GF-D8 (cell line): ENCODE measurements around the gene ATP6V1G2.

Experiments
- DNase-seq: peaks from one replicate; lab custom pipeline; 2025; lab: John Stamatoyannopoulos, UW

The ATP6V1G2 gene

DNA sequence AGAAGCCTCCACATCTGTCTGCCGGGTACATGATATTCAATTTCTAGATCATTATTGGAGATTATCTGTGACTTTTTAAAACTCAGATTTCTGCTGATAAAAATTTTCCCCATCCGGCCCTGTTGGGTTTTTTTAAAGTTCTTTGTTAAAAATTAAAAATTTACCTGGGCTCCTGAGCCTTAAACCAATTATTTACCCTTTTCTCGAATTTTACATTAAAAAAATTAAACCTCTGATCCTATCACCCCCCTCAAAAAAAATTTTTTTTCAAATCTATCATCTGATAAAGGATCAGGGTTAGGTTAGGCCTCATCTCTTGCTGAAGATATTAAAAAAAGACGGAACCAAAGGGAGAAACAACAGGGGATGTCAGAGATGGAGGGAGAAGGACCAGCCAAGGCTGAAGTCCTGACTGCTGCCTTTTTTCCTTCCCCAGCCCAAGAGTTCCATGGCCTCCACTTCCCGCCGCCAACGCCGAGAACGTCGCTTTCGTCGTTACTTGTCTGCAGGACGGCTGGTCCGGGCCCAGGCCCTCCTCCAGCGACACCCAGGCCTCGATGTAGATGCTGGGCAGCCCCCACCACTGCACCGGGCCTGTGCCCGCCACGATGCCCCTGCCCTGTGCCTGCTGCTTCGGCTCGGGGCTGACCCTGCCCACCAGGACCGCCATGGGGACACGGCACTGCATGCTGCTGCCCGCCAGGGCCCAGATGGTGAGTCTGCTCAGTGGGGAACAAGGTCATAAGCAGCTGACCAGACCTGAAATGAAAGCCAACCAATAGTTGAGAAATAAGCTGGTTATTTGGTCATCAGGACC, 1.5 kb upstream of the ATP6V1G2 start:
- DNase-seq = no peak

DNA sequence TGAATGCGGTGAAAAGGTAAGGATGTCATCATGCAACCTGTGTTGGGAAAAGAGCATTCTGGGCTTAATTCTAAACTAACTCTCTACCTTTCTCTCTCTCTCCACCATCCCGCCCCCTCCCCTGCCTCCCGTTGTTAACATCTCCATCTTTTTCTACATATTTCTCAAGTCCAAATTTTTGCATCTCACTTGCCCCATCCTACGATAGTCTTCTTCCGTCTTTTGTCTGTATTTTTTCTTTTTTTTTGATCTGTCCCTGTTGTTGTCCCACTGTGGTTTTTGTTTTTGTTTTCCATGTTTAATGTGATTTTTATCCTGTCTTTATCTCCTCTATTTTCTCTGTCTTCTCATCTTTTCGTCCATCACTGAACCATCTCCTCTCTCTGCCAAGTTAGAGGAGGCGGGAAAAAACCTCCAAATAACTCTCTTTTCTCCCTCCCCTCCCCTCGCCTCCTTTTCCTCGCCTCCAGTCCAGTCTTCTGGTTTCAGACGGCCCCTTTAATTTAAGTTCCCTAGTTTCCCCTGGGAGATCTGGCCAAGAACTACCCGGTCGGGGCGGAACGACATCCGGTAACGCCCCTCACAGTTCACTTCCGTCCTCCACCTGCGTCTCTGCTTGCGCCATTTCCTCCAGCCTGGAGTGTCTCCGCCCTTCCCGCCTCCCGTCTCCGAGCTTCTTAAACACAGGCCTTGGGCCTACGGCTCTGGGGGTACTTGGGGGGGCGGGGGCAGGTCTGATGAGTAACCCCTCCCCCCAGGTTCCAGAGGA, 734 bp upstream of the ATP6V1G2 start, which contains the start of gene NFKBIL1:
Gene NFKBIL1 (plus strand): TSS at position 651 of the 769 bp plus-strand sequence. CDS start 87 bp downstream, at position 738.
- peak; percentile 97 for DNase-seq

DNA sequence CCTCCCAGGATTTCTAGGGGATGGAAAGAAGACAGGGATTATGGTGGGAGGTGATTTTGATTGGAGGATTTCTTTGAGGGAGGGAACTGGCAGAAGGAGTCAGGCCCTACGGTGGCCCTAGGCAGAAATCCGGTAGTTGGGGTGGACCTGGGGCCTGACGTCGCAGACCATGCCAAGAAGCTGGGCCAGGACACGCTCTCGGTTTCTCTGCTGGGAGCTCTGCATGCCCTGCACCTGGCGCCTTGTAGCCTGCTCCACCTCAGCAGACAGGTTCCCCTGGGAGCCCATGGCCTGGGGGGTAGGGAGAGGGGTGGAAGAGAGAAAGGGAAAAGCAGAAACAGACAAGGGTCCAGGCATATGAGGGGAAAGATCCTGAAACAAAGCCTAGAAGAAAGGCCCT, 1.1 kb downstream of the ATP6V1G2 start:
- DNase-seq = no peak

DNA sequence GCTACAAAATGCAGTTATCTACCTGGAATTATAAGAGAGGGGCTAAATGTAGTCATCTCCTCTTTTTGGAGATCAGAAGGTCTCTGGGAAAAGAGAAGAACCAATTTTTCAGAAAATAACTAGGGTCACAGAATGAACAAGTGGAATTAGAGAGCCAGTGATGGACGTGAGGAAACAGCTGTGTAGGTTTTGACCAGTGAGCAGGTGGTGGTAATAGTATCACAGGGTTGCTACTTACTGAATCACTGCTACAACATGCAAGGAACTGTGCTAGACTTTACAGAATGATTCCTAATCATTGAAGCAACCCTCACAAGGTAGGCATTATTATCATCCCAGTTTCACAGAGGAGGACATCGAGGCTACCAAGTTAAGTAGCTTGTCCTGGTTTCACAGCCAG, 1.7 kb downstream of the ATP6V1G2 start:
- DNase-seq = no peak

DNA sequence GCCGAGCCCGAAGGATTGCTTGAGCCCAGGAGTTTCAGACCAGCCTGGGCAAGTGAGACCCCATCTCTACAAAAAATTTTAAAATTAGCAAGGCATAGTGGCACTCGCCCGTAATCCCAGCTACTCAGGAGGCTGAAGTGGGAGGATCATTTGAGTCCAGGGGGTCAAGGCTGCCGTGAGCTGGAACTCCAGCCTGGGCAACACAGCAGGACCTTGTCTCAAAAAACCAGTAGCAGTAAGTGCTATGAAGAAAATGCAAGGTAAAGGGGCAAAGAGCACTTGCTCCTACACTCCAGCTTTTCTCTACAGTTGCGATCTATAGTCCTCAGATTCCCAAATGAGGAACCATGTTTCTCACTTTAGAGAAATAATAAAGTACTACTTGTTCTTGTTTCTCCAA, 2.8 kb downstream of the ATP6V1G2 start:
- no peak for DNase-seq

DNA sequence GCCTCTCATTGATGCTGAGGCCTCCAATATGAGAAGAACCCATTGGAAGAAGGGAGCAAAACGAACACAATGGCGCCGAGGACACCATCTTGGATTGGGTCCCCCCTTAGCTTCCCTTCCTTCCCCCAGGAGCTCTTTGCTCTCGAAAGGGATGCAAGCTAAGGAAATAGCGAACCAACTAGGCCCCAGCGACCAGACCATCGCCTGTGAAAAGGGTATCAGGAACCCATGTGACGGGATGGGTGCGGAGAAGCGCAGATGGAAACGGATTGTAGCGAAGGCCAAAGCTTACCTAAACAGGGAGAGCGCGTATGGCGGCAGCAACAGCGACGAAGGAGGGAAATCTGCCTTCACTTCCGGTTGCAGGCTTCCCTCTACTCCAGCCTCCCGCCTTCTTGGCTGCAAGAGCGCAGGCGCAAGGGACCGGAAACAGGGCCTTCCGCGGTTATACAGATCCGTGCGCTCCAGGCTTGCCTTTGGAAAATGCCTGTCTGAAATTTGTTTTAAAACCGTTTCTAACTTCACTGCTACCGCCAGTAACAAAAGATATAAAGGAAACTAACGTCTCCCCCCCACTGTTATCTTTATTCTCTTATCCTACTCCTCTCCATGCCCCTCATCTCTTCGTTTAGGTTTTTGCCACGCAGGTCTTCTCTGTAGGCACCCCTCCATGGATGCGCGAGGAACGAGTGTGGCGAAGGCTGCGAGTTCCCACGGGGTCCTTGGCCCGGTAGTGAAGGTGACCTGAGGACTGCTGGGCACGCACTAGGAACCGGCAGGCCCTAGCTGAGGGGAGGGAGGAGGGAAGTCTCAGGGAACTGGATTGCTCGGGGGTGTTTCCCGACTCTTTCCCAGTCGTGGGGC, 4.5 kb downstream of the ATP6V1G2 start, which contains the start of gene DDX39B:
Gene DDX39B (minus strand): TSS at position 346 of the 864 bp plus-strand sequence. CDS start 1,471 bp downstream, outside the sequence.
- DNase-seq = peak; percentile 91

DNA sequence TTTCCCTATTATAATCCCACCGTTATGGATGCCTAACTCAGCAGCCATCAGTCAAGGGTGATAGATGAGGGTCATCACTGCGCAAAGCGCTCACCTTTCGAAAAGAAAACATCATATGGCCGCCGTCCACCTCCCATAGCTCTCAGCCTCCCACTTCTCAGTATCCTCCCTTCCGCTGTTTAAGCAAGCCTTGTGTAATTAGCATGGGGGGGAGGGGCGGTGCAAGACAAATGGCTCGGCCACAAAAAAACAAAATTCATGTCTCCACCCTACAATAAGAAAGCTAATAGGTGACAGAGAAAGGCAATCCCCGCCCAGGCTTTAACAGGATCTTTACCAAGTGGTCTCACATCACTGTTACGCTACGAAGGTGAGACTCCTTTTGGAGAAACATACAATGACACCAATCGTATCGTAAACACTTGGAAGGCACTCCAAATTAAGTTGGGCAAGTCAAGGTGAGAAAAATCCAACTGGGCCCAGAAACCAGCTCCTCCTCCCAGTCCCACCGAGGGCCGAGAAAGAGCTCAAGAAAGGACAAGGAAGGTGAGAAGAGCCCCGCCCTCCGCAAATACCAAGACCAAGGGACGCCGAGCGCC, 5.2 kb downstream of the ATP6V1G2 start:
- DNase-seq = peak; percentile 30

DNA sequence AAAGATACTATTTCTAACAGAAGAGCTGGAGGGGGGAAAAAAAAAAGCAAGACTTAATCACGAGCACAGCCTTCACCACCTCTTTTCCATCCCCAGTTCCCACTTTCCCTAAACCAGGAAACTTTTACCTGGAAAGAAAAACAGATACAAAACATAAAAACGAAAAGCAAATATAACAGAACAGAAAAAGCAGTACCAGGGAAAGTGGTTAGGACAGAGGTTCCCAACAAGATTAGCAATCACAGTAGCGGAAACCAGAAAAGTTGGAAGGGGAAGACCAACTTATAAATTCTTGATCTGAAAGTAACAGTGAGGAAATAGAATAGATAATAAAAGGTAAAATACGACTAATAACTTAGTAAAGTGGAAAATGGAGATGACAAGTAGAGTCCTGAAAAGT, 5.8 kb downstream of the ATP6V1G2 start:
- DNase-seq = no peak

DNA sequence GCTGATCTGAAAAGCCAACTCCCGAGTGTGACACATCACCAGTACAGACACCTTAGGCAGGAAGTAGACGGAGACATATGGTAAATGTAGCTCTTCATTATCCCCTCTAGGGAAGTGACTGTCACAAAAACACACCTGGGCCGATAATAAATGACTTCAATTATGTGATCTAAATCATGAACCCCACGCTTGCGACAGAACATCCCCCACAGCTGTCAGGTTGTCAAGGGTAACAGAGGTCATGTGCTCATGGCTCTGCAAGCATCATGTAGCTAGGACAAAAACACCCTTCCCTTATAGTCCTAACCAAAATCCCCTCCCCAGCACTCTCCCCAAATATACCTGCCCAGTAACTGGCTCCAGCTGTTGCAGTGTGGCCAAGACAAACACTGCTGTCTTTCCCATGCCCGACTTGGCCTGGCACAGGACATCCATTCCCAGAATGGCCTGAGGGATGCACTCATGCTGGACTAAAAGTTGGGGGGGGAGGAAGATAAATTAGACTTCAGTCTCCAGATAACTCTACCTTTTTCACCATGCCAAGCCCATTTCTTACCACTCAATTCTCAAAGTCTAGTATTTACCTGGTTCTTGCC, 7.5 kb downstream of the ATP6V1G2 start:
- DNase-seq = no peak

DNA sequence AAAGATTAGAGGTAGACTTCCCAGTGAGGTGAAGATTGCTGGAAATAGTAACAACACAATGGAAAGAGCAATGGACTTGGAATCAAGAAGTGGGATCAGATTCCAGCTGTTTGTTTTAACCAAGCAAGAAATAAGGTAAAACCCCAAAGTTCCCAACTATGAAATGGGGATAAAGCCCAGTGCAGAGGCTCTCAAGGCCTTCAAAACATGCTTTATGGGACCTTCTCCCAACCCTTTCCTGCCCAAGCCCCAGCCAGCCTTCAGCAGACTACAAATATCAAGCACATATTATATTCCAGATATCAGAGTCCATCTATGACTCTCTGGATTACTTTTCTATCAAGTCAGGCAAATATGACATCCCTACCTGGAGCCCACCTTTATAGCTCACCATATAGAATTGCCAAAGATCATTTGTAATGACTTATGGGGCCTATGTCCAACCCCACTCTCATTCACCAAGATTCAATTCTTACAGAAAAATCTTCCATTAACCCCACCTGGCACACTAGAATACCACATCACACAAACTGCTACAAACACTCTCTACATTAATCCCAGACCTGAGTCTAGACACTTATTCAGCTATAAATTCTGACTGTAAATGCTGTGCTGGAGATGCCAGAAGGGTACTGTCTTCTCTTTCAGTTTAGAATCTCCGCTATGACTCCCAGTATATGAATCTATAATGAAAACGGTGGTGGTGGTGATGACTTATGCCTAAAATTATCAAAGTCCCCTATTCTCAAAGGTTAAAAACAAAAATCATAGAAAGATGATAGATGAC, 10.7 kb downstream of the ATP6V1G2 start:
- no peak for DNase-seq

DNA sequence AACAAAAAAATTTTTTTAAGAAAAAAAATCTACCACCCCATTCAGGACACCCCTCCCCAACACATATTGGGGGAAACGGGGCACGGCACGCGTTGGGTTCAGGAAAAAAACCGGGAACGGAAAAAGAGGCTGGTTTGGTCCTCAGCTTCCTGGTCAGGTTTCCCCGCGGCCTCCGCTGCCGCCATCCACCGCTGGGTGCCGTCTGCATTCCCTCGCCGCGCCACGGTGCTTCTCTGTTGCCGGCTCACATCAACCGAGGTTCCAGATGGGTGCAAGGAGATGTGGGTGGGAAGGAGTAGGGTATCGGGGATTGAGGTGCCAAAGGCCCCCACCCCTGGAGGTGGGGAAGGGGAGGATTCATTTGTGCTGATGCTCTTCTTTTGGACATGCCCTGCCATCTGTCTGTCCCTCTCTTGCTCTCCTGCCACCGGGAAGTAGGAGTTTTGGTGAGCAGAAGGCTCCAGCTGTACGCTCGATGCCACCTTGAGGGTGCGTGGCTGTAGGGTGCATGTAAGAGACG, 11.8 kb downstream of the ATP6V1G2 start:
- no peak for DNase-seq

DNA sequence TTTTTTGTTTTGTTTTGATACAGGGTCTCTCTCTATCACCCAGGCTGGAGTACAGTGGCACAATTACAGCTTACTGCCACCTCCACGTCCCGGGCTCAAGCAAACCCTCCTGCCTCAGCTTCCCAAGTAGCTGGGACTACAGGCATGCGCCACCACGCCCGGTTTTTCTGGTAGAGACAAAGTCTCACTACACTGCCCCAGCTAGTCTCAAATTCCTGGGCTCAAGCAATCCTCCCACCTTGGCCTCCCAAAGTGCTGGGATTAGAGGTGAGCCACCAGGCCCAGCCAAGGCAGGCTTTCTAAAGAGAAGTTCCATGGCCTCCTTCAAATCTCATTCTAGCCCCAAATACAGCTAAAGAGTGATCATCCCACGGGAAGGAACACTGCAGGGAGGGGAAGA, 12.4 kb downstream of the ATP6V1G2 start:
- DNase-seq = no peak

DNA sequence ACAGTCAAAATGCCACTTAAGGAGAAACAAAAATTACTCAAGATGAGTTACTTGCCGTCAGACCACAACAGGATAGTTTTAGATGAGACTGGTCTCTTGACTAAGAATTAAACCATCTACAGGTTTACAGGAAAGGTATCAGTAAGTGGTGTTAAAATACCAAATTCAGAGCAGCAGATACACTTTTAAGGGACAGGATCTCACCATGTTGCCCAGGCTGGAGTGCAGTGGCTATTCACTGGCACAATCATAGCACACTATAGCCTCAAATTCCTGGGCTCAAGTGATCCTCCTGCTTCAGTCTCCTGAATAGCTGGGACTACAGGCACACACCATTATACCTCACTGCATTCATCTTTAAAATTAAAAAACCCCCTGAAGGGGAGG, 13.0 kb downstream of the ATP6V1G2 start:
- DNase-seq = no peak

DNA sequence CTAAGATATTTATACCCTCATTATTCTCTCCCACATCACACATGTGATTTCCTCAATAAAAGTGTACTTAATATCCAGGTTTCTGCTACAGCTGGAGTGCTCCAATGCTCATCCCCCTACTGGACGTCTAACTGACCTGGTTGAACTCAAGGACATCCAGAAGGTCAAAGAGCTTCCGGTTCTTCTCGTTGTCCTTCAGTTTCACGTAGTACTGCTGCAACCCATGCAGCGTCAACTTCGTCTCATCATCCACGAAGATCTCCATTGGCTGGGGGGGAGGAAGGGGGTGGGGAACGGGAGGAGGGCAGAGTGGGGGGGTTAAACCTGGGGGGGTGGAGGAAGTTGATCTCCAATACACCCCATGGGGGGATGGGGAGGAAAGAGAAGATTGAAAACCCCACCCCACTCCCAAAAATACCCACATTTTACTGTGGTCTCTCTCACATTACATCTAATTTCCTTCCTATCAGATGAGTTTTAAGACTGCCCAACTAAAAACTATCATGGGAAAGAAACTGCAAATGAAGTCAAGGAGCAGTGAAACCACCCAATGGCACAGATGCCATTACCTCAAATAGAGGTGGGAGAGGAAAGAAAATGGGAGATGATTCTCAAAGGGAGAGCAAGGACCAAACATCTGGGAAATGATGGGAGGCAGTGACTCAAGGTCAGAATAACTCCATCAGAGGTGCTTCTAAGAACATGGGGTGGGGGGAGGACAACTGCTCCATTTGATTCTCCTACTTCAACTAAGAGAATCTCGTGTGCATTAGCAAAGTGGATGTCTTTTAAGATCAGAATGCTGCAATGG, 13.6 kb downstream of the ATP6V1G2 start:
- no peak for DNase-seq

DNA sequence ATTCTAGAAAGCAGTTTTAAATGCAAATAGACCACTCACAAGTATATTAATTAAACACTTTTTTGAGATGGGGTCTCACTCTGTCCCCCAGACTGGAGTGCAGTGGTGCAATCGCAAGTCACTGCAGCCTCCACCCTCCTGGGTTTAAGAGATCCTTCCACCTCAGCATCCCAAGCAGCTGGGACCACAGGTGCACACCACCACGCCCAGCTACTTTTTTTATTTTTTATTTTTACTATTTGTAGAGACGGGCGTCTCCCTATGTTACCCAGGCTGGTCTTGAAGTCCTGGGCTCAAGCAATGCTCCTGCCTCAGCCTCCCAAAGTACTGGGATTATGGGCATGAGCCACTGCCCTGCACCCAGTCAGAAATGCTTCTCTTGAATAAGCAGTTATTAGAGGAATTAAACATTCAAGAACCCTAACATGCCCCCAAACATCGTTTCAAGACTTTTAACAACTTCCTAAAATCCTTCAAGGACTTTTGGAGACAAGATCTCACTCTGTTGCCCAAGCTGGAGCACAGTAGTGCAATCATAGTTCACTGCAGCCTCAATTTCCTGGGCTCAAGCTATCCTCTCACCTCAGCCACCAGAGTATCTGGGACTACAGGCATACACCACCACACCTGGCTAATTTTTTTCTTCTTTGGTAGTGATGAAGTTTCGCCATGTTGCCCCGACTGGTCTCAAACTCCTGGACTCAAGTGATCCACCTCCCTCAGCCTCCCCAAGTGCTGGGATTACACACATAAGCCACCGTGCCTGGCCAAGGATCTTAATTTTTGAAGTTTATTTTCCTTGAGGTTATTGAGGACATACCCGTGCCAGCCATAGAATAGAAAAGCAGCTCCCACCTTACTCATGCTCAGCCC, 14.4 kb downstream of the ATP6V1G2 start:
- no peak for DNase-seq

DNA sequence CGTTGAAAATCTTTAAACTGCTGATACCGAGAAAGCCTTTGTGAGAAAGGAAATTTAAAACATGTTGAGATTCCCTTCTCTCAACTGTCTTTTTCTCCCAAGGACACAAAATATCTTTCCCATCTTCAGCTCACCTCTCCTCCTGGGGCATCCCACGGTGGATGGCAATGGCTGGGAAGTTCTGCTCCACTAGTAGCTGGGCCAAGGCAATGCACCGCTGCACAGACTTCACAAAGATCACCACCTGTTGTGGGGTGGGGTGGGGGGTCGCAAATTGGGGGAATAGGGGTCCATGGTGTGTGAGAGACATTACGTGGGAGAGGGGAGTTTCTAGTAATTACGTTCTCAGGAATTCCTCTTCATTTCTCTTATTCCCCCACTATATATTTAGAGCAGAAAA, 15.2 kb downstream of the ATP6V1G2 start:
- no peak for DNase-seq

DNA sequence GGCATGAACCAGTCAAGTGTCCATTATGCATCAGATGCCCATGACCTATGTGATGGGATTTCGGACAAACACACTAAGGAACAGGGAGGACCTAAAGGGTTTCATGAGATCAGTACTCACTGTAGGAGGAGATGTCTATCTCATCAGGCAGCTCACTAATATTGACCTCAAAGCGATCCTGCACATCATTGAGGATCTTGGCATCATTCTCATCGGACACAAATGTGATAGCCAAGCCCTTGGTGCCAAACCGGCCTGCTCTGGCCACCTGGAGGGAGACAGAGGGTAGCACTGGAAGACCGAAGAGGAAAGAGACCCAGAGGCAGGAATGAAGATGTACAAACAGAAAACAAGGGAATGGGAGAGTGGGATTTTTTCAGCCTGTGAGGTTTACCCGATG, 15.7 kb downstream of the ATP6V1G2 start:
- no peak for DNase-seq
